ENCODE measurements around the gene SDK1. TPM values are rescaled to one million over a fixed set of nuclear protein-coding genes. Genes with fewer than 3 reads are reported as not detected.

SDK1 gene
- total and polyA plus RNA-seq, 12 donors, result 1.0 to 5.3 (median 3.2) TPM

GRCh38 chr7:4132221-4132620 is 831.2 kb downstream of the SDK1 start:
- Histone ChIP-seq H3K27ac (no peak overlapping the region), H3K4me1 (no peaks in the 10 kb centered on the region), H3K36me3 (no peaks in the 10 kb centered on the region), H3K4me3 (no peak overlapping the region), H3K27me3 (no peaks in the 10 kb centered on the region), H3K9me3 (no peaks in the 10 kb centered on the region)
- 90 to 96% methylated on average over 14 of the region's 14 CpGs for WGBS, 2 donors
- no peak for TF ChIP-seq CTCF (IDR thresholded peaks at IDR 0.05)
- DNase-seq (no peak), ATAC-seq (no peak)
- intact Hi-C loops (cut with DNase I), result no loop called here

GRCh38 chr7:4133491-4134044 is 832.5 kb downstream of the SDK1 start:
- H3K4me3 ChIP-seq, result no peak overlapping the region
- H3K27me3 ChIP-seq, result no peaks in the 10 kb centered on the region
- H3K27ac ChIP-seq, result no peak overlapping the region
- intact Hi-C loops (cut with DNase I), result no loop called here
- no peak for TF ChIP-seq CTCF (IDR thresholded peaks at IDR 0.05)
- H3K4me1 ChIP-seq, result no peaks in the 10 kb centered on the region
- ATAC-seq (no peak), DNase-seq (no peak)
- WGBS, 2 donors, result 81 to 83% methylated on average over 8 of the region's 8 CpGs
- no peaks in the 10 kb centered on the region for H3K9me3 ChIP-seq
- no peaks in the 10 kb centered on the region for H3K36me3 ChIP-seq

- Histone ChIP-seq H3K4me1 (no peaks in the 10 kb centered on the region), H3K4me3 (no peak overlapping the region), H3K27me3 (no peaks in the 10 kb centered on the region), H3K27ac (no peak overlapping the region), H3K36me3 (no peaks in the 10 kb centered on the region), H3K9me3 (no peaks in the 10 kb centered on the region)
- DNase-seq, result no peak
- TF ChIP-seq CTCF (IDR thresholded peaks at IDR 0.05), result no peak
- intact Hi-C loops (cut with DNase I), result no loop called here
- WGBS, 2 donors, result 89 to 92% methylated on average over 7 of the region's 7 CpGs
- peak in 1 of 8 donors; percentile 34 for ATAC-seq
Observed at GRCh38 chr7:4134204-4134603, 833.2 kb downstream of the SDK1 start.

GRCh38 chr7:4134631-4135030 is 833.6 kb downstream of the SDK1 start:
- Histone ChIP-seq H3K36me3 (no peaks in the 10 kb centered on the region), H3K27me3 (no peaks in the 10 kb centered on the region), H3K27ac (no peak overlapping the region), H3K4me3 (no peak overlapping the region), H3K4me1 (no peaks in the 10 kb centered on the region), H3K9me3 (no peaks in the 10 kb centered on the region)
- DNase-seq (no peak), ATAC-seq (peak in 4 of 8 donors; percentile 44 to 71 (median 54))
- intact Hi-C loops (cut with DNase I), result no loop called here
- TF ChIP-seq CTCF (IDR thresholded peaks at IDR 0.05), result no peak
- WGBS, 2 donors, result 73 to 84% methylated on average over 20 of the region's 20 CpGs

All from heart right ventricle (tissue), 16 donors.